ENCODE results near the gene GGCX.

DNA sequence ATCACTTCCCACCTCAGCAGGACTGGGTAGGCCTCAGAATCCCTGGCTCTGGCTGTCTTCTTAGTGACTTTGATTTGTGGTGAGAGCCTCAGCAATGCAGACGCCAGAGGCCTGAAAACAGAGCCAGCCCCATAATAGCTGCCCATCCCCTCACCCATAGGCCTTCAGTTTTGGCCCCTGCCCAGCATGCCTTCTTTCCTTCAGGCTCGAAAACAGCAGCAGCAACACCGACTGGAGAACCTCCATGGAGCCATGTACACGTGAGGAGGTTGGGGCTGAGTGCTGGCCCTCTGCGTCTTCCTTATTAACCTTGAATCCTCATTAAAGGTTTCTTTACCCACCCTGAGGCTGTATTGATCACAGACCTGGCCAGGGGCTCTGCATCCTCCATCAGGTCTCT lies 35.9 kb upstream of the GGCX start:
- no peak for TF ChIP-seq ZNF274 (IDR thresholded peaks at IDR 0.05; ENCODE audit: low read depth, low read length)
- TF ChIP-seq YY1 (IDR thresholded peaks at IDR 0.05; ENCODE audit: insufficient read depth, insufficient read length): no peak
